GM12874 (cell line): ENCODE results near the gene APOBEC3H.

Experiments
- CTCF ChIP-seq: IDR thresholded peaks from 2 replicates; pipeline ENCODE4 v1.5.1; 2011; ENCODE audit warnings: low read depth, mild to moderate bottlenecking, control low read depth, low read length, moderate library complexity; ENCODE audit not compliant: insufficient read depth

The APOBEC3H gene

GRCh38 chr22:39120983-39121382 lies 23.9 kb downstream of the APOBEC3H start:
- TF ChIP-seq CTCF: no peak

- no peak for TF ChIP-seq CTCF
Observed at GRCh38 chr22:39122772-39123470, 25.9 kb downstream of the APOBEC3H start.

GRCh38 chr22:39123751-39124581 lies 26.9 kb downstream of the APOBEC3H start:
- TF ChIP-seq CTCF: no peak

- no peak for TF ChIP-seq CTCF
Observed at GRCh38 chr22:39125622-39126021, 28.6 kb downstream of the APOBEC3H start.

DNA sequence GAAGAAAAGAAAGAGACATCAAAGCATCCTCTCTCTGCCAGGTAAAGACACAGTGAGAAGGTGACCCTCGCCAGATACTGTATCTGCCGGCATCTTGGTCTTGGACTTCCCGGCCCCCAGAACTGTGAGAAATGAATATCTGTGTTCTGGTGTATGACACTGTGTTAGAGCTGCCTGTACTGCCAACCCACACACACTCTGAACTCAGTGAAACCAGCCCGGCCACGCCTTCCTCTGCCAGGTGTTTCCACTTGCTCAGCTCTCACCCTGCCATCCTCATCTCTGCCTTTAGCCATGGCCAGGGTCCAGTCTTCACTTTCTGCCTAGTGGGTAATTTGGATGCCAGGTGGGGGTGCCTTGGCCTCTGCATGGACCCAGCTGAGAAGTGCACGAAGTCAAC lies 31.5 kb downstream of the APOBEC3H start:
- TF ChIP-seq CTCF: no peak

DNA sequence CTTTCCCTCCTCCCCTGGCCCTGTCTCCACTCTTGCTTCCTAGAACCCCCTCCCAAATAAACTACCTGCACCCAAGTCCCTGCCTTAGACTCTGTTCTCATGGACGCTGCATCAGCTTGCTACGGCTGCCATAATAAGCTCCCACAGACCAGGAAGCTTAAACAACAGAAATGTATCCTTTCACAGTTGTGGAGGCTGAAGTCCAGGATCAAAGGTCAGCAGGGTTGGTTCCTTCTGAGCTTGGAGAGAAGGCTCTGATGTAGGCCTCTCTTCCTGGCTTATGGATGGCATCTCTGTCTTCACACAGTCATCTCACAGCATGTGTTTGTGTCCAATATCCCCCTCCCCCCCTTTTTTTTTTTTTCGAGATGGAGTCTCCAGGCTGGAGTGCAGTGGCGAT lies 32.0 kb downstream of the APOBEC3H start:
- no peak for TF ChIP-seq CTCF

- TF ChIP-seq CTCF: no peak
Observed at GRCh38 chr22:39129746-39130145, 32.7 kb downstream of the APOBEC3H start.
